Body of pancreas (tissue), 4 donors: ENCODE data around the gene UBAP1. TPM values are rescaled to one million over a fixed set of nuclear protein-coding genes. Genes with fewer than 3 reads are reported as not detected.
"Not testable (repeated sequence)": the region's sequence is repeated elsewhere in the genome, so short reads cannot be mapped to it uniquely, and the experiment has no call there.

Experiments used
- ATAC-seq: fragments of 150-250 bp; one replicate; pipeline ENCODE4 v1.9.1; 2016
- DNase-seq, 4 donors: peaks; one replicate each; pipeline ENCODE4 v3.0.0-alpha.2; 2019
- H3K27ac ChIP-seq, 4 donors: fragments of 200-600 bp; sonication (generic); 1 replicate in 3 of 4; 2 replicates in 1 of 4; pipeline versions ENCODE4 v1.5.1 to v1.6.1; 2016 to 2019; ENCODE audit warnings: mild to moderate bottlenecking in 1 of 4, mixed read lengths in 1 of 4, moderate library complexity in 1 of 4
- H3K27me3 ChIP-seq, 2 donors: fragments of 200-600 bp; sonication (generic); one replicate each; pipeline ENCODE4 v1.6.0; 2016; ENCODE audit warnings: mild to moderate bottlenecking in 1 of 2
- H3K36me3 ChIP-seq, 2 donors: fragments of 200-600 bp; sonication (generic); replicated peaks in 1 of 2; 2 replicates each; pipeline ENCODE4 v1.5.1; 2016; ENCODE audit warnings: low read depth in 2 of 2; ENCODE audit not compliant: insufficient read depth in 1 of 2
- H3K4me1 ChIP-seq: fragments of 200-600 bp; sonication (generic); one replicate; pipeline ENCODE4 v1.6.0; 2016
- H3K4me3 ChIP-seq, 2 donors: fragments of 200-600 bp; sonication (generic); 1 replicate in 1 of 2; 2 replicates in 1 of 2; pipeline ENCODE4 v1.5.1; 2016 to 2019
- H3K9me3 ChIP-seq, 3 donors: fragments of 200-600 bp; sonication (generic); 1 replicate in 2 of 3; 2 replicates in 1 of 3; pipeline ENCODE4 v1.5.1; 2016
- CTCF ChIP-seq, 7 experiments: fragments of 450-650 bp in 4 of 7; fragments of 200-600 bp in 3 of 7; sonication (generic) in 3 of 7; IDR thresholded peaks; one replicate each; pipeline ENCODE4 v1.5.1; 2016 to 2019; ENCODE audit warnings: antibody characterized with exemption in 7 of 7
- POLR2A ChIP-seq, 3 donors: fragments of 450-650 bp; IDR thresholded peaks; one replicate each; pipeline ENCODE4 v1.6.1; 2016; ENCODE audit warnings: antibody characterized with exemption in 3 of 3, mild to moderate bottlenecking in 2 of 3
- WGBS, 2 donors: methylation state at CpG; one replicate each; pipeline ENCODE4 v1.1.5; 2017; 5-methylcytosine and 5-hydroxymethylcytosine counted together
- intact Hi-C: fragments of 100-400 bp; cut with DNase I; formaldehyde crosslinking; loops from one replicate; pipeline ENCODE4 v1.15.1; 2023
- total RNA-seq, 2 donors: library from RNA; depleted of rRNA; stranded (reverse); fragments of >200 nt; gene quantifications; one replicate each; pipeline ENCODE4 v1.1.0, GENCODE V29; 2016

The UBAP1 gene
- total RNA-seq, 2 donors from 2014 or later = 18.9 to 19.1 TPM

GRCh38 chr9:34185778-34186551 lies 7.1 kb downstream of the UBAP1 start:
- H3K27ac ChIP-seq = peak overlapping the region; percentile 64 to 93 (median 86)
- 36 to 42% methylated on average over 3 of the region's 3 CpGs for WGBS, 2 donors
- TF ChIP-seq CTCF (IDR thresholded peaks at IDR 0.05) = no peak
- peak in 1 of 3 donors; percentile 11 for TF ChIP-seq POLR2A (IDR thresholded peaks at IDR 0.05)
- H3K9me3 ChIP-seq = no peaks in the 10 kb centered on the region
- intact Hi-C loops = no loop called here
- DNase-seq (peak; percentile 40 to 83 (median 70)), ATAC-seq (peak; percentile 93)
- peaks cover 44% of the 10 kb centered on the region for H3K4me1 ChIP-seq
- no peaks in the 10 kb centered on the region for H3K27me3 ChIP-seq
- no peaks in the 10 kb centered on the region for H3K36me3 ChIP-seq
- H3K4me3 ChIP-seq = no peak overlapping the region

- Histone ChIP-seq H3K4me1 (peaks cover 51% of the 10 kb centered on the region), H3K27me3 (no peaks in the 10 kb centered on the region), H3K4me3 (no peak overlapping the region), H3K27ac (peak overlapping the region in 1 of 4 donors; percentile 91), H3K36me3 (no peaks in the 10 kb centered on the region), H3K9me3 (no peaks in the 10 kb centered on the region)
- intact Hi-C loops = no loop called here
- no peak for ATAC-seq
- DNase-seq = no peak
- no peak for TF ChIP-seq CTCF (IDR thresholded peaks at IDR 0.05)
- WGBS, 2 donors = 81 to 90% methylated on average over 1 of the region's 1 CpG
These were observed 9.0 kb downstream of the UBAP1 start for GRCh38 chr9:34187891-34188240.

- TF ChIP-seq CTCF (IDR thresholded peaks at IDR 0.05) (peak in 4 of 7 experiments; percentile 28 to 37 (median 34)), POLR2A (IDR thresholded peaks at IDR 0.05) (no peak)
- Histone ChIP-seq H3K36me3 (no peaks in the 10 kb centered on the region), H3K4me3 (no peak overlapping the region), H3K27me3 (no peaks in the 10 kb centered on the region), H3K4me1 (peaks cover 43% of the 10 kb centered on the region), H3K9me3 (no peaks in the 10 kb centered on the region), H3K27ac (peak overlapping the region in 2 of 4 donors; percentile 0 to 52)
- intact Hi-C loops = no loop called here
- no peak for ATAC-seq
- 25% methylated on average over 5 of the region's 5 CpGs for WGBS, 2 donors
- no peak for DNase-seq
These were observed 12.4 kb downstream of the UBAP1 start for GRCh38 chr9:34190996-34191892.

GRCh38 chr9:34195143-34195542 lies 16.3 kb downstream of the UBAP1 start:
- H3K4me3 ChIP-seq = no peak overlapping the region
- H3K9me3 ChIP-seq = no peaks in the 10 kb centered on the region
- no peaks in the 10 kb centered on the region for H3K27me3 ChIP-seq
- intact Hi-C loops = no loop called here
- no peak overlapping the region for H3K27ac ChIP-seq
- ATAC-seq (no peak), DNase-seq (no peak)
- TF ChIP-seq CTCF (IDR thresholded peaks at IDR 0.05) = no peak
- no peak for TF ChIP-seq POLR2A (IDR thresholded peaks at IDR 0.05)
- WGBS, 2 donors = 34 to 52% methylated on average over 1 of the region's 1 CpG
- H3K4me1 ChIP-seq = peaks cover 29% of the 10 kb centered on the region
- no peaks in the 10 kb centered on the region for H3K36me3 ChIP-seq

- not testable (repeated sequence) for ATAC-seq
- 93 to 98% methylated on average over 4 of the region's 4 CpGs for WGBS, 2 donors
- H3K27ac ChIP-seq = peak overlapping the region in 1 of 4 donors; percentile 9
These were observed 18.4 kb downstream of the UBAP1 start for GRCh38 chr9:34197286-34197685.

More at GRCh38 chr9:34197286-34197685, 18.4 kb downstream of the UBAP1 start:
- peaks cover 23% of the 10 kb centered on the region for H3K4me1 ChIP-seq
- H3K4me3 ChIP-seq, H3K36me3 ChIP-seq, H3K27me3 ChIP-seq, DNase-seq, intact Hi-C loops, H3K9me3 ChIP-seq: not testable (repeated sequence)
